ENCODE results near the gene SLC22A3. TPM values are rescaled to one million over a fixed set of nuclear protein-coding genes. Genes with fewer than 3 reads are reported as not detected.

SLC22A3 gene
- total RNA-seq, 1 donor from 2014 or later, result 8.5 TPM

Other genes starting within 250 kb of the SLC22A3 start
- 1.2 TPM for gene SLC22A1, start 226.6 kb upstream of the SLC22A3 start, total RNA-seq
- gene SLC22A2, start 89.6 kb upstream of the SLC22A3 start, total RNA-seq, result not detected